C4-2B (cell line): Measurements from ENCODE around the gene PLA2R1.

Experiments used
- CTCF ChIP-seq: fragments of 450-650 bp; conservative IDR thresholded peaks from 2 replicates; pipeline ENCODE4 v1.5.1; 2017; ENCODE audit warnings: mild to moderate bottlenecking
- ZFX ChIP-seq: fragments of 450-650 bp; IDR thresholded peaks from 2 replicates; pipeline ENCODE4 v1.6.1; 2017

GRCh38 chr2:159916511-159916910, 145.9 kb downstream of the PLA2R1 start:
- no peak for TF ChIP-seq CTCF
- no peak for TF ChIP-seq ZFX
